ENCODE data around the gene CNNM1.

The CNNM1 gene

DNA sequence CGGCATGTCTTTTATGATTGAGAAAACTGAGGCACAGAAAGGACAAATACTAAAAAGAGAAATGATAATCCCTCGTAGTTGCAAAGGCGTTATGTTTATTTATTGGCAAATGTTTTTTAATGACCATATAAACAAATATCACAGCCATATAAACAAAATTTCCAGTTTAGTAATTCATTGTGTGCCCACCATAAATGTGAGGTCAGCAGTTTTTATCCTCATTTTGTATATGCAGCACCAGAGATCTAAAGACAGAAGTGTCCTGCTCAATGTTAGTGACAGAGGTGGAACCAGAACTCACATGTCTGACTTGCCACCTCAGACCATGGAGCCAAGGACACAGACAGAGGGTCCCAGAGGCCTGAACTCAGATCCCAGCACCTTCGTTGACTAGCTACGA, 14.1 kb downstream of the CNNM1 start:
- H3K27ac ChIP-seq = no peak overlapping the region

DNA sequence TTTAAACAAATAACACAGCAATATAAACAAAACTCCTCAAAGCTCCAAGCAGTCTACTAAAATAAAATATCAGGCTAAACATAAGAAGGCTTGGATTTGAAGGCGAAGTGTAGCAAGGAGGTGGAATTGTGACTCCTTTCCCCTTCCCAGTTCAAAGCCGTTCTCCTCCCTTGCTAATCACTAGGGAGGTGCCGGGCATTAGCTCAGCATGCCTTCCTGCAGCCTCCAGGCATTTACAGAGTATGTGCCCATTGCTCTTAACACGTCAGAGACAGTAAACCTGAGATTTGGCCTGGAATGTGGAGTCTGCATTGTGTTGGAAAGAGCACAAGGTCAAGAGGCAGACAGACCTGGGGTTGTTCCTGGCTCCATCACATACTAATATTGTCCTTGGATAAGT, 15.6 kb downstream of the CNNM1 start:
- TF ChIP-seq ZFX (IDR thresholded peaks at IDR 0.05; ENCODE audit: borderline replicate concordance) = no peak
- TF ChIP-seq, protein P1, sequence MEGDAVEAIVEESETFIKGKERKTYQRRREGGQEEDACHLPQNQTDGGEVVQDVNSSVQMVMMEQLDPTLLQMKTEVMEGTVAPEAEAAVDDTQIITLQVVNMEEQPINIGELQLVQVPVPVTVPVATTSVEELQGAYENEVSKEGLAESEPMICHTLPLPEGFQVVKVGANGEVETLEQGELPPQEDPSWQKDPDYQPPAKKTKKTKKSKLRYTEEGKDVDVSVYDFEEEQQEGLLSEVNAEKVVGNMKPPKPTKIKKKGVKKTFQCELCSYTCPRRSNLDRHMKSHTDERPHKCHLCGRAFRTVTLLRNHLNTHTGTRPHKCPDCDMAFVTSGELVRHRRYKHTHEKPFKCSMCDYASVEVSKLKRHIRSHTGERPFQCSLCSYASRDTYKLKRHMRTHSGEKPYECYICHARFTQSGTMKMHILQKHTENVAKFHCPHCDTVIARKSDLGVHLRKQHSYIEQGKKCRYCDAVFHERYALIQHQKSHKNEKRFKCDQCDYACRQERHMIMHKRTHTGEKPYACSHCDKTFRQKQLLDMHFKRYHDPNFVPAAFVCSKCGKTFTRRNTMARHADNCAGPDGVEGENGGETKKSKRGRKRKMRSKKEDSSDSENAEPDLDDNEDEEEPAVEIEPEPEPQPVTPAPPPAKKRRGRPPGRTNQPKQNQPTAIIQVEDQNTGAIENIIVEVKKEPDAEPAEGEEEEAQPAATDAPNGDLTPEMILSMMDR (IDR thresholded peaks at IDR 0.05) = no peak
- peak overlapping the region; percentile 51 for H3K27ac ChIP-seq

More for the DNA sequence above, 14.1 kb downstream of the CNNM1 start:
- TF ChIP-seq, protein P1 (IDR thresholded peaks at IDR 0.05) = no peak
- TF ChIP-seq ZFX (IDR thresholded peaks at IDR 0.05; ENCODE audit: borderline replicate concordance) = no peak

DNA sequence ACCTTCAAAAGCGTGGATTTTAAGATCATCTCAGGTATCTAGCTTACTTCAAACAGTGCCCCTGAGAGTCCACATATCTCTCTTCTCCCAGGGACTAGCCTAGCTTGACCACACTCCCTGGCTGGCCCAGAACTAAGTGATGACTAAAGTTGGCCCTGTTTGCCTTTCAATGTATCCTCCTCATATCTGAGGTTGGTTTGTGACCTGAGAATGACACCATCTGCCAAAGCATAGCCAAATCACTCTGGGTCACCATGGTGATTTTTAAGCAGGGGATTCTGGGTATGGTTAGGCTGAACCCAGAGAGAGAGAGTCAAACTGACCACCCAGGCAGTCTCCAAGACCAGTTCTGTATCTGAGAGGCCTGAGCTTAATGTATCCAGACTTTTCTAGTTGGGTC, 16.2 kb downstream of the CNNM1 start:
- peak overlapping the region; percentile 51 for H3K27ac ChIP-seq
- TF ChIP-seq, protein P1 (IDR thresholded peaks at IDR 0.05) = no peak
- no peak for TF ChIP-seq ZFX (IDR thresholded peaks at IDR 0.05; ENCODE audit: borderline replicate concordance)

DNA sequence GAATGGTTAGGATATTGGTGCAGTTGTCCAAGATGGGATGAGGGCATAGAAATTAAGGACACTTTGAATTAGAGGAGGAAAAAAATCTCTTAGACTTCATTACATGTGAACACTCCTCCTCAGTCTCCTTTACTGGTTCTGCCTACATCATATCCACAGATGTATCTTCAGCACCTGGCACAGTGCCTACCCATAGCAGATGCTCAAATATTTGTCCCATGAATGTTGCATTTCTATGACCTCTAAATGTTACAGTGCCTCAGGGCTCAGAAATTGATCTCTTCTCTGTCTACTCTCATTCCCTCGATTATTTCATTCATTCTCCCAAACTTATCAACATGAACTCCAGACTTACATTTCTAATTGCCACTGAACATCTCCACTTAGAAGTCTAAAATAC, 17.1 kb downstream of the CNNM1 start:
- TF ChIP-seq ZFX (IDR thresholded peaks at IDR 0.05; ENCODE audit: borderline replicate concordance) = no peak
- TF ChIP-seq, protein P1 (IDR thresholded peaks at IDR 0.05) = no peak
- H3K27ac ChIP-seq = no peak overlapping the region

DNA sequence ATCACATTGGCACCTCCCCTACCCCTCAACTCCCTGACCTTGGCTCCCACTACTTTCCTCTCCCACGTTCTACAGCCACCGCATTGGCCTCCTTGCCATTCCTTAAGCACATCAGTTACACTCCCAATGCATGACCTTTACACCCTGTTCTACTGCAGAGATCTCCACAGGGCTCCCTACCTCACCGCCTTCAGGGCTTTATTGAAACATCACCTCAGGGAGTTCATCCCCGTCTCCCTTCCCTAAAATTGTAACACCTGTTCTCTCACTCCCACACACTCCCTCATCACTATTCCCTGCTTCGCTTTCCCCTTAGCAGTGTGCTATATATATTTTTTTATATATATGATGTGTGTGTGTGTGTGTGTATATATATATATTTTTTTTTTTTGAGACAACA, 18.5 kb downstream of the CNNM1 start:
- no peak for TF ChIP-seq ZFX (IDR thresholded peaks at IDR 0.05; ENCODE audit: borderline replicate concordance)
- TF ChIP-seq, protein P1 (IDR thresholded peaks at IDR 0.05) = no peak
- H3K27ac ChIP-seq = no peak overlapping the region

DNA sequence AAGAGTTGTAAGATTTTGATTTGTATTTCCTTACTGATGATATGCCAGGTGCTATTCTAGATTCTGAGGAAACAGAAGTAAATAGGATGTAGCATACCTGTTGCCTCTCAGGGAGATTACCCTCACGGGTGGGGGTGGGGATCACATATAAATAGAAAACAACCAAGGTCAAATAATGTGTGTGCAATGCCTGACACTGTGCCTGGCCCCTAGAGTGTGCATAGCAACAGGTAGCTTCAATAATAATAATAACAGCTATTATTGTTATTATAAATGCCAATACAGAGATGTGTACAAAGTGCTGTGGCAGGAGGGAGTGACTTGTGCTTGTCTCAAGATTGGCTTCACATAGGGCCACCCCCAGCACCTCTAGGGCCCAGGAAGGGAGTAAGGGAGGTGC, 24.0 kb downstream of the CNNM1 start:
- no peak overlapping the region for H3K27ac ChIP-seq
- TF ChIP-seq ZFX (IDR thresholded peaks at IDR 0.05; ENCODE audit: borderline replicate concordance) = no peak
- TF ChIP-seq, protein P1 (IDR thresholded peaks at IDR 0.05) = no peak

DNA sequence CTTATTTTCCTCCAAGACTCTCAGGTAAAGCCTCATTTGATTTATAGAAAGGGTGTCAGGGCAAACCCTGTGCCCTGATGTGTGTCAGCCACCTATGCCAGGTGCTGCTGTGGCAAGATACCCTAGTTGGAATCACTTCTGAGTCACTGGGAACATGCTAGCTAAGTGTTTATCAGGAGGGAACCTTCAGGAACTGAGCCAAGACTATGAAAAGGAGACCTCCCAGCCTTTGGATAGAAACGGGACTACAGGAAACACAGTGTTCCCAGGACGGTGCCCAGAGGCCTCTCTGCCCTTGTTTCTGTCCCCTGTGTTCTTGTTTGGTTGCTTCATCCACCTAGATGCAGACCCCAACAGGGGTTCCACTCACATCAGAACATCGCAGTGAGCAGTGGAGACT, 28.5 kb downstream of the CNNM1 start:
- H3K27ac ChIP-seq = no peak overlapping the region
- TF ChIP-seq, protein P1 (IDR thresholded peaks at IDR 0.05) = no peak
